Measurements from ENCODE around the gene CASKIN2.

- TF ChIP-seq, protein P1, sequence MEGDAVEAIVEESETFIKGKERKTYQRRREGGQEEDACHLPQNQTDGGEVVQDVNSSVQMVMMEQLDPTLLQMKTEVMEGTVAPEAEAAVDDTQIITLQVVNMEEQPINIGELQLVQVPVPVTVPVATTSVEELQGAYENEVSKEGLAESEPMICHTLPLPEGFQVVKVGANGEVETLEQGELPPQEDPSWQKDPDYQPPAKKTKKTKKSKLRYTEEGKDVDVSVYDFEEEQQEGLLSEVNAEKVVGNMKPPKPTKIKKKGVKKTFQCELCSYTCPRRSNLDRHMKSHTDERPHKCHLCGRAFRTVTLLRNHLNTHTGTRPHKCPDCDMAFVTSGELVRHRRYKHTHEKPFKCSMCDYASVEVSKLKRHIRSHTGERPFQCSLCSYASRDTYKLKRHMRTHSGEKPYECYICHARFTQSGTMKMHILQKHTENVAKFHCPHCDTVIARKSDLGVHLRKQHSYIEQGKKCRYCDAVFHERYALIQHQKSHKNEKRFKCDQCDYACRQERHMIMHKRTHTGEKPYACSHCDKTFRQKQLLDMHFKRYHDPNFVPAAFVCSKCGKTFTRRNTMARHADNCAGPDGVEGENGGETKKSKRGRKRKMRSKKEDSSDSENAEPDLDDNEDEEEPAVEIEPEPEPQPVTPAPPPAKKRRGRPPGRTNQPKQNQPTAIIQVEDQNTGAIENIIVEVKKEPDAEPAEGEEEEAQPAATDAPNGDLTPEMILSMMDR (conservative IDR thresholded peaks at IDR 0.05; ENCODE audit: low read depth, low read length) = no peak
- TF ChIP-seq, protein P2, sequence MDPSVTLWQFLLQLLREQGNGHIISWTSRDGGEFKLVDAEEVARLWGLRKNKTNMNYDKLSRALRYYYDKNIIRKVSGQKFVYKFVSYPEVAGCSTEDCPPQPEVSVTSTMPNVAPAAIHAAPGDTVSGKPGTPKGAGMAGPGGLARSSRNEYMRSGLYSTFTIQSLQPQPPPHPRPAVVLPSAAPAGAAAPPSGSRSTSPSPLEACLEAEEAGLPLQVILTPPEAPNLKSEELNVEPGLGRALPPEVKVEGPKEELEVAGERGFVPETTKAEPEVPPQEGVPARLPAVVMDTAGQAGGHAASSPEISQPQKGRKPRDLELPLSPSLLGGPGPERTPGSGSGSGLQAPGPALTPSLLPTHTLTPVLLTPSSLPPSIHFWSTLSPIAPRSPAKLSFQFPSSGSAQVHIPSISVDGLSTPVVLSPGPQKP (IDR thresholded peaks at IDR 0.05; ENCODE audit: borderline replicate concordance, low read depth, low read length) = no peak
- TF ChIP-seq RAD21 (IDR thresholded peaks at IDR 0.05; ENCODE audit: low read length) = no peak
- no peak for TF ChIP-seq RFX5 (IDR thresholded peaks at IDR 0.05; ENCODE audit: low read depth, low read length)
- no peak for TF ChIP-seq BHLHE40 (IDR thresholded peaks at IDR 0.05; ENCODE audit: low read depth, low read length)
- TF ChIP-seq POLR2A (IDR thresholded peaks at IDR 0.05; ENCODE audit: low read depth, low read length) = no peak
- no peak for TF ChIP-seq USF2 (IDR thresholded peaks at IDR 0.05; ENCODE audit: low read depth, low read length)
- no peak for TF ChIP-seq MAFK (IDR thresholded peaks at IDR 0.05; ENCODE audit: low read depth, low read length)
- TF ChIP-seq MAZ (IDR thresholded peaks at IDR 0.05; ENCODE audit: borderline replicate concordance, low read depth, low read length) = no peak
- no peak for TF ChIP-seq SMC3 (IDR thresholded peaks at IDR 0.05; ENCODE audit: low read depth, low read length)
- TF ChIP-seq CEBPB (IDR thresholded peaks at IDR 0.05; ENCODE audit: low read depth, low read length) = no peak
- TF ChIP-seq NFE2L2 (IDR thresholded peaks at IDR 0.05; ENCODE audit: low read depth, low read length) = no peak
- no peak for TF ChIP-seq RCOR1 (IDR thresholded peaks at IDR 0.05; ENCODE audit: insufficient replicate concordance, low read length)
These were observed 42.1 kb downstream of the CASKIN2 start for GRCh38 chr17:75473246-75473645.

Data from IMR-90 (cell line).